ENCODE results near the gene IL17F.

The IL17F gene

GRCh38 chr6:52276130-52276529, 31.8 kb upstream of the IL17F start:
- no peak overlapping the region for H3K4me3 ChIP-seq (ENCODE audit: severe bottlenecking)
- no peak for DNase-seq (ENCODE audit: low spot score)
- no peaks in the 10 kb centered on the region for H3K27me3 ChIP-seq (ENCODE audit: insufficient read depth, poor library complexity, severe bottlenecking)
- H3K4me1 ChIP-seq (ENCODE audit: insufficient read depth, poor library complexity, severe bottlenecking) = no peaks in the 10 kb centered on the region
- no peaks in the 10 kb centered on the region for H3K9me3 ChIP-seq (ENCODE audit: severe bottlenecking)
- TF ChIP-seq CTCF (IDR thresholded peaks at IDR 0.05; ENCODE audit: poor library complexity, severe bottlenecking) = no peak
- peaks cover 100% of the 10 kb centered on the region for H3K36me3 ChIP-seq (ENCODE audit: low read depth)
- no peak overlapping the region for H3K27ac ChIP-seq (ENCODE audit: poor library complexity, severe bottlenecking)
- ATAC-seq (ENCODE audit: low read depth) = no peak

GRCh38 chr6:52271852-52272460, 27.7 kb upstream of the IL17F start:
- no peaks in the 10 kb centered on the region for H3K4me1 ChIP-seq (ENCODE audit: insufficient read depth, poor library complexity, severe bottlenecking)
- H3K4me3 ChIP-seq (ENCODE audit: severe bottlenecking) = no peak overlapping the region
- peaks cover 96% of the 10 kb centered on the region for H3K36me3 ChIP-seq (ENCODE audit: low read depth)
- DNase-seq (ENCODE audit: low spot score) (no peak), ATAC-seq (ENCODE audit: low read depth) (no peak)
- TF ChIP-seq CTCF (IDR thresholded peaks at IDR 0.05; ENCODE audit: poor library complexity, severe bottlenecking) = no peak
- H3K27ac ChIP-seq (ENCODE audit: poor library complexity, severe bottlenecking) = no peak overlapping the region
- H3K27me3 ChIP-seq (ENCODE audit: insufficient read depth, poor library complexity, severe bottlenecking) = no peaks in the 10 kb centered on the region
- H3K9me3 ChIP-seq (ENCODE audit: severe bottlenecking) = no peaks in the 10 kb centered on the region

- TF ChIP-seq CTCF (IDR thresholded peaks at IDR 0.05; ENCODE audit: poor library complexity, severe bottlenecking) = peak; percentile 92
- Histone ChIP-seq H3K4me3 (ENCODE audit: severe bottlenecking) (no peak overlapping the region), H3K27ac (ENCODE audit: poor library complexity, severe bottlenecking) (no peak overlapping the region), H3K4me1 (ENCODE audit: insufficient read depth, poor library complexity, severe bottlenecking) (no peaks in the 10 kb centered on the region), H3K27me3 (ENCODE audit: insufficient read depth, poor library complexity, severe bottlenecking) (no peaks in the 10 kb centered on the region), H3K36me3 (ENCODE audit: low read depth) (peaks cover 70% of the 10 kb centered on the region), H3K9me3 (ENCODE audit: severe bottlenecking) (no peaks in the 10 kb centered on the region)
- DNase-seq (ENCODE audit: low spot score) (no peak), ATAC-seq (ENCODE audit: low read depth) (peak; percentile 61; the same call in 2 of the 3 replicates)
Measured at GRCh38 chr6:52263709-52264540, 19.6 kb upstream of the IL17F start.

- Histone ChIP-seq H3K27me3 (ENCODE audit: insufficient read depth, poor library complexity, severe bottlenecking) (no peaks in the 10 kb centered on the region), H3K27ac (ENCODE audit: poor library complexity, severe bottlenecking) (no peak overlapping the region), H3K4me3 (ENCODE audit: severe bottlenecking) (no peak overlapping the region), H3K36me3 (ENCODE audit: low read depth) (peaks cover 59% of the 10 kb centered on the region), H3K4me1 (ENCODE audit: insufficient read depth, poor library complexity, severe bottlenecking) (no peaks in the 10 kb centered on the region), H3K9me3 (ENCODE audit: severe bottlenecking) (no peaks in the 10 kb centered on the region)
- no peak for TF ChIP-seq CTCF (IDR thresholded peaks at IDR 0.05; ENCODE audit: poor library complexity, severe bottlenecking)
- ATAC-seq (ENCODE audit: low read depth) (no peak), DNase-seq (ENCODE audit: low spot score) (no peak)
Measured at GRCh38 chr6:52262620-52263344, 18.5 kb upstream of the IL17F start.

All from RWPE2 (cell line).